NCI-H748 (cell line): ENCODE data around the gene LMTK3.

Experiments used
- DNase-seq: peaks from one replicate; lab custom pipeline; 2025; ENCODE audit not compliant: unreplicated experiment; lab: John Stamatoyannopoulos, UW

The LMTK3 gene

DNA sequence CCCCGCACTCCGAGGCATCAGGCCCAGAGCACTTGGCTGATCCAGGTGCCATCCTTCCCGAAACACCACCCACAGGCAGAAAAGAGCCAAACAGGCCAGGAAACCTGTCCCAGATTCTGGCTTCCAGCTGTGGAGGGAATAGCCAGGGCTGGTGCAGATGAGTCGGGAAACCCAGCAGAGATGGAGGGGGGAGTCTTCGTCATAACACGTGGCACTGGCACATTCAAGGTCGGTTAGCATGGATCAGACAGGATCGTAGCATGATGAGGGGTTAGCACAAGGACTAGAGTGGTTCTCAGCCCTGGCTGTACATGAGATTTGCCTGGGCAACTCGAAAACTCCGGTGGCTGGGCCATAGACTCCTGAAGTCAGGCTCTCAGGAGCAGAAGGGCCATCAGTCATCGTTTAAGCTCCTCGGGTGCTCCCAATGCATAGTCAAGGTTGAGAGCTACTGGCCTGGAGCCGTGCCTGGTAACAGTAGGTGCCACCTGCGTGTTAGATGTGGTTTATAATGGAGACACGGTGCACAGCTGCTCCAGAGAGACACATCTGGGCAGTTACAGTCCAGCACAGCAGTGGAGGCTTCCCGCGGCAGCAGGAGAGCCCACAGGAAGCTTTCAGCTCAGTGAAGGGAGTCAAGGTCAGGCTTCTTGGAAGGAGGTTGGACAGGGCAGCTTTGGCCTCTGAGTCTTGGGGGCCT lies 36.1 kb downstream of the LMTK3 start:
- DNase-seq: no peak

DNA sequence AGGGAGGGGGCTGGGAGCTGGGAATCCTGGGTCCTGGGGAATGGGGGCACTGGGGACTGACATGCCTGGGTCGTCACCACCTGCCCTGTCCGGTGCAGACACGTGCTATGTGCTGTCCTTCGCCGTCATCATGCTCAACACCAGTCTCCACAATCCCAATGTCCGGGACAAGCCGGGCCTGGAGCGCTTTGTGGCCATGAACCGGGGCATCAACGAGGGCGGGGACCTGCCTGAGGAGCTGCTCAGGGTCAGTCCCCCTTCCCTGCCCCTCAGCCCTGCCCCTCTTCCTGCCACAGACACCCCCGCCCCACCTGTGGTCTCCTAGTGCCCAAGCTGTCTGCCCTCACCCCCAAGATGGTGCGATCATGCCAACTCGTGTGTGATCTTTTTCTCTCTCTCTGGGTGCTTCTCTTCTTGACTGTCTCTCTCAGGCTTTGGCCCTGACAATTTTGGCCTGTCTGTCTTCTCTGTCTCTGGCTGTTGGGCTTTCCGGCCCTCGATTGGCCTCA lies 37.5 kb downstream of the LMTK3 start:
- no peak for DNase-seq

DNA sequence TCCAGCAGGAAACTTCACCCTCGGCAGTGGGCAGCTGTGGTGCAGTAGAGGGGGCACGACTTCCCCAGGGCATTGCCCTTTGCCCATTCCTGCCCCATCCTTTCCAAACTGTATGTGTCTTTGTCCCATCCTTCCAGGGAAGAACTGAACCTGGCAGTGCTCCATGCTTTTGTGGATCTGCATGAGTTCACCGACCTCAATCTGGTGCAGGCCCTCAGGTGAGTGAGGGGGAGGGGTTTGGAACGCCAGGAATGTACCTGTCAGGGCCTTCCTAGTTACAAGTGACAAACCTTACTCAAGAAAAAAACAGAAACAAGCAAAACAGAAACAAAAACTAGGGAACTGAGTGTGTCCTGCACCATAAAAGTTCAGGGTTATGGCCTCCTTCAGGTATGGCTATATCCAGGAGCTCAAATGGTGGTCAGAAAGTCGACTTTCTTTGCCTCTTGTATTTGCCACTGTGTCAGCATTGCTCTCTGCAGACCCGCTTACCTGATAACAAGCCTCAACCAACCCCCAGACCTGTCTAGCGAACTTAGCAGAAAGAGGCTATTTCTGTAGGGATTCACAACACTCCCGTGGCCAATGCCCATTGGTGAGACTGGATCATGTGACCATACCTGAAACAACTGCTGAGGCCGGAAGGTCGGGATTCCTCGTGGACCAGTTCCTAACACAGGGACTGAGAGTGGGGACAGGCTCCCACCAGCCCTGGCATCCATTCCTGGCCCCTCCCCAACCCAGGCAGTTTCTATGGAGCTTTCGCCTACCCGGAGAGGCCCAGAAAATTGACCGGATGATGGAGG lies 38.3 kb downstream of the LMTK3 start:
- DNase-seq: no peak

DNA sequence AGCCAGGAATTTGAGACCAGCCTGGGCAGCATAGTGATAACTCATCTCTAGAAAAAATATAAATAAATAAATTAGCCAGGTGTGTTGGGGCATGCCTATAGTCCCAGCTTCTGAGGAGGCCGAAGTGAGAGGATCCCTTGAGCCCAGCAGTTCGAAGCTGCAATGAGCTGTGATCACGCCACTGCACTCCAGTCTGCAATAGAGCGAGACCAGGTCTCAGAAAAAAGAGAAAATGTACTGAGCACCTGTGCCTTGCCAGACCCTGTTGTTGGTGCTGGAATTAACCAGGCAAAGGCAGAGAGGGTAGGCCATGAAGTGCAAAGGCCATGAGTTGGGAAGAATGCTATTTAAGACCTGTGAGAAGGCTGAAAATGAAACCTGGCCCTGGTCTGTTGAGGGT lies 39.8 kb downstream of the LMTK3 start:
- no peak for DNase-seq

DNA sequence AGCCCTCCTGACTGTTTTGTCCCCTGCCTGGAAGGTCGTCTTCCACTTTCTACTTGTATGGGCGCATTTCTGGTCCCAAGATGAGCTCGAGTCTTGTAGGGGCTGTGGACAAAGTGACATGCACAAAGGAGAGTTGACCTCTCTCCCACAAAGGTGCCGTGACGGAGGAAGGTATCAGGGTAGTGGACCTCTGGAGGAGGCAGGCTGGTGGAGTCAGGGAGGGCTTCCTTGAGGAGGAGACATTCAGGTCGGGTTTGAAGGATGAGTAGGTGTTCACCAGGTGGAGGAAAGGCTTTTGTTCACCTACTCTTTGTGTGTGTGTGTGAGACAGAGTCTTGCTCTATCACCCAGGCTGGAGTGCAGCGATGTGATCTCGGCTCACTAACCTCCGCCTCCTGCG lies 40.8 kb downstream of the LMTK3 start:
- no peak for DNase-seq

DNA sequence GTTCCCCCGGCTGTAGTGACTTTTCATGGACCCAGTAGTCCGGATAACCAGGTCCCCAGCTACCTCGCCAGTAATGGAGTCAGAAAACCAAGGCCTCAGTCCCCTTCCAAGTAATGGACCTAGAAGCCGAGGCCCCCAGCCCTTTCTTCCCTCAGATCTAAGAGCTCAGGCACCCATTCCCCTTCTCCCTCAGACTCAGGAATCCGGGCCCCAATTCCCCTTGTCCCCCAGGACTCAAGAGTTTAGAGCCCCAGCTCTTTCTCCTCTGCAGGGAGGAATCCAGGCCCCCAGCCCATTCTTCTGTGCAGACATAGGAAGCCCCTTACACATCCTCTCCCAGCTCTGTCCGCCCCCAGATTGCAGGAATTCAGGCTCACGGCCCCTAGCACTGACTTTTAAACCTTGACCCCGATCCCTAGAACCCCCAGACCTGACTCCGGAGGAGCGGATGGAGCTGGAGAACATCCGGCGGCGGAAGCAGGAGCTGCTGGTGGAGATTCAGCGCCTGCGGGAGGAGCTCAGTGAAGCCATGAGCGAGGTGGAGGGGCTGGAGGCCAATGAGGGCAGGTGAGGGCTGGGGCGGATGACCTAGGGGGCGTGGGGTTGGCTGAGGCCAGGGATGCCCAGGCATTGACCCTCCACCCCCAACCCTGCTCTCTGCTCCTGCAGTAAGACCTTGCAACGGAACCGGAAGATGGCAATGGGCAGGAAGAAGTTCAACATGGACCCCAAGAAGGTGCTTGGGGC lies 41.5 kb downstream of the LMTK3 start:
- no peak for DNase-seq

DNA sequence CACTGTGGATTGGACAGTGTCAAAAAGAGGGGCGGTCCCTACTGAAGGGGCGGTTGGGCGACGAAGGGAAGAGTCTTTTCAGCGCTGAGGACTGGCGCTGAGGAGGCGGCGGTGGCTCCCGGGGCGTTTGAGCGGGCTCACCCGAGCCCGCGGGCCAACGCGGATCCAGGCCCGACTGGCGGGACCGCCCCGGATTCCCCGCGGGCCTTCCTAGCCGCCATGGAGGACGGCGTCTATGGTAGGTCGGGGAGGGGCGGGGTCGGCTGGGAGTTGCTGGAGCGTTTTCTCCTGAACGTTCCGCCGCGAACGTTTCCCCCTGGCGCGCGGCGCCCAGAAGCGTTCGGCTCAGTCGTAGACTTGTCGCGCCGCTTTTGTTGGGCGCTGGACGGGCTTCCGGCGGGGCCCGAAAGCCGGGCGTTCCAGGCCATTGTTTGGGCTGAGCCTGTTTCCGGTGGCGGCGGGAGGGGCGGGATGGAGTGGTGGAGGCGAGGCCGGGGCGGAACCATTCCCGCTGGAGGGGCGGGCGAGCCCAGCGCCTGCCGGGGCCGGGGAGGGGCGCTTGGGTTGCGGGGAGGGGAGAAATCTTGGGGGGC lies 42.2 kb downstream of the LMTK3 start, which contains the start of gene CYTH2:
Gene CYTH2 (plus strand): TSS at position 81 of the 593 bp plus-strand sequence. CDS start 139 bp downstream, at position 220.
- DNase-seq: peak; percentile 90

DNA sequence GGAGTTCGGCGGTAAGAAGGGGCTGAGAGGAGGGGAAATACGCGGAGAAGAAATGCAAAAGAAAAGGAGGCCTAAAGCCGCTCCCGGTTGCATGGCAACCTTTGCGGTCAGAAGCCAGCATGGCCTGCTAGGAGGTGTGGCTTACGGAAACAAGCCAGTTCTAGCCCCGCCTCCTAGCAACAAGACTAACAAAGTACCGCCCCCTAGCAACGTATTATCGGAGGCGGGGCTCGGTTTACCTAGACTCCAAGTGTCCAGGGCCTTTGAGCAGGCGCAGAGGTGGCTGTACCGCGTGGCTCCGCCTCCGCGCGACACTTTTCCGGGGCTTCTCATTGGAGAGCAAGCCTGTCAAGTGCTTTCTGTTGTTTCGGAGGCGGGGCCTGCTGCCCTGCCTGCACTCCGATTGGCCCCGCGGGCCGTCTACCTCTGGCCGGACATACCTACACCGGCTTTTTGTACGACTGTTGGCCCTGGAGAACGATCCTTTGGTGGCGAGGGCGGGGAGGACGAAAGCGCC lies 42.8 kb downstream of the LMTK3 start:
- DNase-seq: peak; percentile 100

DNA sequence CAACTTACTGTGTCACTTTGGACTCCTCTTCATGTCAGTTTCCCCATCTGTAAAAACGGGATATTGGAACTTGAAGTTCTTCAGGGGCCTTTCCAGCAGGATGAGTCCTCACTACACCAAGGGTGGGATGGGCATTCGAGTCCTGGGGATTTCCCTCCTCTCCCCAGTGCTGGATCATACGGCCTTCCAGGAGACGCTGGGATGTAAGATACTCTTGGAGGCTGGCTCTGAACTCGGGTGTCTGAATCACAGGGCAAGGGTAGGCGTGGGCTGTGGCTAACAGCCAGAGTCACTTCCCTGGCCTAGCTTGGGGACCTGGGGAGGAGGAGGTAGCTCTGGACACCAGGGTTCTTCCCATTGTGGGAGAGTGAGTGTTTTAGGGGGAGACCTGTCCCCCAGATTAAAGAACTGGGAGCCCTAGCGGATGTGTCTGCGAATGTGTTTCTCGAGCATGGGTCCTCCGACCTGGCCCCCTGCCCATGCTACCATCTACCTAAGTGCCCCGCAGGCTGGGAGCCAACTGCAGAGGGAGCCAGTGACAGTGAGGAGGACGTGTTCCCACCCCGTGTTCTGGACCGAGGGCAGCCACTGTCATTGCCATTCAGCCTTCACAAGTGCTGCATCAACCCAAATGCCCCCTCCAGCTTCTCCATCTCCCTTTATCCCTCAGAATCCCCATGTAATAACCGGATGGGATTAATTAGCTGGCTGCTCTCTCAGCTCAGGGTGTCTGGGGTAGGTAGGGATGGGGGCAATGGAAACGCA lies 44.9 kb downstream of the LMTK3 start:
- no peak for DNase-seq

DNA sequence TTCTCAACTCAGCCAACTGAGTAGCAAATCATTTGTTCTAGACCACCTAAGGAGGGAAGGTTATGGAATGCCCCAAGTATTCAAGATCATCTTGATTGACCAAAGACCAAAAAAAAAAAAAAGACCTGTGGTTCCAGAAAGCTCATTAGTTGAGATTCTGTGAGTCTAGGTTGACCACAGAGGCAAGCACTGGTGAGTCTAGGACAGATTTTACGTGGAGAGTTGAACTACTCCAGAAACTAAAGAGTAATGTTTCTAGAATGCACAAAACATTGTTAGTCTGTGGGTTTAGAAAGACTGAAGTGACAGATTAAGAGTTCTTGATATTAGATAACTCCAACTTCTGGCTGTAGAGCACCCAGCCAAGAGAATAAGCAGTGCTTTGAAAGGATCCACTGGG lies 46.4 kb downstream of the LMTK3 start:
- no peak for DNase-seq

DNA sequence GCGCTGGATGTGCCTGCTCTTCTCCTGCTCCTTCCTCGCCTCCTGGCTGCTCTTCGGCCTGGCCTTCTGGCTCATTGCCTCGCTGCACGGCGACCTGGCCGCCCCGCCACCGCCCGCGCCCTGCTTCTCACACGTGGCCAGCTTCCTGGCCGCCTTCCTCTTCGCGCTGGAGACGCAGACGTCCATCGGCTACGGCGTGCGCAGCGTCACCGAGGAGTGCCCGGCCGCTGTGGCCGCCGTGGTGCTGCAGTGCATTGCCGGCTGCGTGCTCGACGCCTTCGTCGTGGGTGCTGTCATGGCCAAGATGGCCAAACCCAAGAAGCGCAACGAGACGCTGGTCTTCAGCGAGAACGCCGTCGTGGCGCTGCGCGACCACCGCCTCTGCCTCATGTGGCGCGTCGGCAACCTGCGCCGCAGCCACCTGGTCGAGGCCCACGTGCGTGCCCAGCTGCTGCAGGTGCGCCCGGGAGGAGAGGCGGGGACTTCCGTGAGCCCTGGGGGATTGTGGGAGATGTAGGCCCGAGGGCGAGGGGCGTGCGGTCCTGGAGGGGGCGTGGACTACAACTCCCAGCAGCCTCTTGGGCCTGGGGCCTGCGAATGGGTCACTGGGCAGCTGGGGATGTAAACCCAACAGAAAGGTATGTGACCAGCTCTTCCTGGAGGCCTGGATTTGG lies 49.5 kb downstream of the LMTK3 start:
- DNase-seq: no peak

DNA sequence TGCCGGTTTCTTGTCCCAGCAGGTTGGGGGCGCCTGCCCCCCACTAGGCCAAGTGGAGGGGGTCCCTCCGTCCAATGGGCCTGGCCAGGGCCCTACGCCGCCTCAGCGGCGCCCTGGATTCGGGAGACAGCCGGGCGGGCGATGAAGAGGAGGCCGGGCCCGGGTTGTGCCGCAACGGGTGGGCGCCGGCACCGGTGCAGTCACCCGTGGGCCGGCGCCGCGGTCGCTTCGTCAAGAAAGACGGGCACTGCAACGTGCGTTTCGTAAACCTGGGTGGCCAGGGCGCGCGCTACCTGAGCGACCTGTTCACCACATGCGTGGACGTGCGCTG lies 50.0 kb downstream of the LMTK3 start:
- no peak for DNase-seq

DNA sequence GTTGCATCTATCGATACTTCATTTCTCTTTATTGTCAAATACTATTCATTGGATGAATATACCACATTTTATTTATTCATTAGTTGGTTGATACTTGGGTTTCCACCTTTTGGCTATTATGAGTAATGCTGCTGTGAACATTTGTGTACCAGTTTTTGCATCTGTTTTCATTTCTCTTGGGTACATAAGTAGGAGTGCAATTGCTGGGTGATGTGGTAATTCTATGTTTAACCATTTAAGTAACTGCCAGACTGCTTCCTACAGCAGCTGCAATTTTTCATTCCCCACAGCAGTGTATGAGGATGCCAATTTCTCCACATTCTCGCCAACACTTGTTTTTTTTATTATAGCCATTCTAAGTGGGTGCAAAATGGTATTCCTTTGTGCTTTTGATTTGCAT lies 53.6 kb downstream of the LMTK3 start:
- DNase-seq: no peak

DNA sequence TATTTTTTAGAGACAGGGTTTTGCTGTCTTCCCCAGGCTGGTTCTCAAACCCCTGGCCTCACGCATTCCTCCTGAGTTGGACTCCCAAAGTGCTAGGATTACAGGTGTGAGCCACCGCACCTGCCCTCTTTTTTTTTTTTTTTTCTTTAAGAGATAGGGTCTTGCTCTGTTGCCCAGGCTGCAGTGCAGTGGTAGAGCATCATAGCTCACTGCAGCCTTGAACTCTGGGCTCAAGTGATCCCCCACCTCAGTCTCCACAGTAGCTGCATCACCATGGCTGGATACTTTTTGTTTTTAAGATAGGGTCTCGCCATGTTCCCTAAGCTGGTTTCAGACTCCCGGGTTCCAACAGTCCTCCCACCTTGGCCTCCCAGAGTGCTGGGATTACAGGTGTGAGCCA lies 54.8 kb downstream of the LMTK3 start:
- DNase-seq: no peak

DNA sequence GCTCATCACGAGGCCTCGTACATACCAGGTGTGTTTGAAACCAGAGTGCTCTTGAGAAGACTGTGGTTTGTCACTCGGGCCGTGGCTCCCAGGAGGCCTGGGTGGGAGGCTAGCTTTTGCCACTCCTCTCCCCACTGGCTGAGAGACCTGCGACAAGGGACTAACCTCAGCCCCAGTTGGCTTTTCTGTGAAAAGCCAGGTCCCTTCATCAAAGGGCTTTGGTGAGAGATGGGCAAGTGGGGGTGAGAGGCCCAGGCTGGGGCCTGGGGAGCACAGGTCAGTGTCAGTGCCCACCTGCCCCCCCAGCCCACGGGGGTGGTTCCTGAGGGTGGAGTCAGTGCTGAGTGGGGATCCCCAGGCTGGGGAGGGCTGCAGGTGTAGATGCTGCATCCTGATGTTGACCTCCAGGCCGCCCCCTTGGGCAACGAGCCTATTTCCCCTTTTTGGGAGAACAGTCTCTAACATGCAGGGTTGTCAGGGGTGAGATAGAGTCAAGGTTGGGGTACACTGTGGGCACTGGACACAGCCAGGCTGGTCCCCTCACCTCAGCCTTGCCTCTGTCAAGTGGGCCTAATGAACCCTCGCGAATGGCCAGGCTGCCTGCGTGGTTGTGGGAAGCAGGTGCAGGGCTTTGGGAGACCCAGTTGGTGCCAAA lies 55.6 kb downstream of the LMTK3 start:
- no peak for DNase-seq

DNA sequence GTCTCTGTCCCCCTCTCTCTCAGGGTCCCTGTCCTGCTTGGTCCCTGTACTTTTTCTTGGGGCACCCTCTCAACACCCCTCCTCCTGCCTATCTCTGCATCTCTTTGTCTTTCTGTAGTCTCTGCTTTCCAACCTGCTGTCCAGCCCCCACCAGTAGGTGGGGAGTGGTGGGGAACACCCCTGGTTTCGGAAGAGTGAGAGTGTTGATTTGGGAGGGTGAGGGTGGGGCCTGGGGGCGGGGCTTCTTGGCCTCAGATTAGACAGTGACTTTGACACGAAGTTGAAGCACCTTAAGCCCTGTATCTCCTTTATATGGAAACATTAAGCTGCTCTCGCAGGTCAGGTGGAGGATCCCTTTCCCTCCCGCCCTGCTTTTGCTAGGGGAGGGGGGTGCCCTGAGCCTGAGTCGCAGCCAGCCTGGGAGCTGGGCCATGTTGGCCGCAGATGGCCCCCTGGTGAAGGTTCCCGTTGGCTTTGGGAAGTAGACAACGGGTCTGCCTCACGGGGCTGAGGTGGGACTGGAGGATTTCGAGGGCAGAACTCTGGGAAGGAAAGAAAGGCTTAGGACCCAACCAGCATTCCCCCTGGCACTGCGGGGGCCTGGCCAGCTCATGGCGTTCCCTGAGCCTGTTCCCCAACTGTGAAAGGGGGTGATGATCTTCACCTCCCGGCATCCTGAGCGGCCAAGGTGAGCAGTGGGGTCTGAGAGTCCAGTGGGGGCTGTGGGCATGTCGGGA lies 56.3 kb downstream of the LMTK3 start, which contains the start of gene KCNJ14:
Gene KCNJ14 (plus strand): TSS at position 404 of the 737 bp plus-strand sequence. CDS start 6,151 bp downstream, outside the sequence.
- no peak for DNase-seq

DNA sequence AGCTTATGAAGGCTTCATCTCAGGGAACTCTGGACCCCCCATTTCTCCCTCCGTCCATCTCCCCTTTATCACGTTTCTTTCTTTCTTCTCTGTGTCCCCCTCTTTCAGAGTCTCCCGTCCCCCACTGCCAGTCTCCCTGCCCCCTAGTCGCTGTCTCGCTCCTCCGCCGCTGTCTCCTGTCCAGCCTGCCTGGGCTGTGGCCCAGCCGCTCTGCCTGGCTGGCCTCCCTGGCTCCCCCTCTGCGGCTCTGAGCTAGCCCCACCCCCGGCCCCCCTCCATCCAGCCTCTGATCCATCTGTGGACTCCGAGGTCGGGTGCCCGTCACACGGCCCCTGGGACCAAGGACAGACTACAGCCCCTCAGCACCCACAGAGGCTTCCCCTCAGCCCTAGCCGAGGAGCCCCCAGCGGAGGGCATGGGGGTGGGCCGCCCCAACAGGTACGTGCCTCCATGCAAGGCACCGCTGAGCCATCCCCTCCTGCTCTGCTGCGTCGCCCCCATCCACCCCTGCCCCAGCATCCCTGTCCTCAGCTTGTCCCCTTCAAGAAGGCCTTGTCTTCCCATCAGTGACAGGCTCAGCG lies 57.4 kb downstream of the LMTK3 start:
- DNase-seq: no peak
